A549 (cell line): Measurements from ENCODE around the gene GORASP1. TPM values are rescaled to one million over a fixed set of nuclear protein-coding genes. Genes with fewer than 3 reads are reported as not detected.

Source experiments
- ATAC-seq, 2 experiments: fragments of 200-7000 bp in 1 of 2; fragments of >200 bp in 1 of 2; cut with Nextera tagmentation in 1 of 2; cut with Tn5 transposase in 1 of 2; 3 replicates each; pipeline versions ENCODE4 v1.8.0 to v1.9.1; 2018 to 2020; ENCODE audit warnings: mild to moderate bottlenecking in 1 of 2, moderate library complexity in 1 of 2
- CTCF ChIA-PET: fragments of 300-600 bp; sonication (Branson Sonifier 250); formaldehyde crosslinking; extraction: SDS; loops from one replicate; lab custom pipeline; 2021; ENCODE audit warnings: antibody characterized with exemption, inconsistent platforms; lab: Yijun Ruan, JAX
- POLR2A ChIA-PET: fragments of 350-600 bp; formaldehyde crosslinking; extraction: SDS; loops from one replicate; lab custom pipeline; 2021; ENCODE audit warnings: antibody characterized with exemption, inconsistent platforms; lab: Yijun Ruan, JAX
- DNase-seq, 2 experiments: peaks; one replicate each; pipeline versions ENCODE4 v3.0.0 to v3.0.0-alpha.2; 2011 to 2016; ENCODE audit warnings: low read depth in 1 of 2, low spot score in 1 of 2
- FAIRE-seq: peaks from 2 replicates; lab custom pipeline; 2011; peaks lifted over from hg19 to GRCh38; lab: Jason Lieb, UNC
- H3K27ac ChIP-seq, 2 experiments: fragments of >200 bp; sonication (Bioruptor Twin); formaldehyde crosslinking; 3 replicates each; pipeline ENCODE4 v1.5.1; 2016 to 2017
- H3K4me1 ChIP-seq: fragments of >200 bp; sonication (Bioruptor Twin); formaldehyde crosslinking; 3 replicates; pipeline ENCODE4 v1.6.1; 2016
- H3K4me2 ChIP-seq: fragments of >200 bp; sonication (Bioruptor Twin); formaldehyde crosslinking; 3 replicates; pipeline ENCODE4 v1.6.1; 2016
- H3K4me3 ChIP-seq: fragments of >200 bp; sonication (Bioruptor Twin); formaldehyde crosslinking; 3 replicates; pipeline ENCODE4 v1.5.1; 2016
- H3K9me3 ChIP-seq: fragments of >200 bp; sonication (Bioruptor Twin); formaldehyde crosslinking; 3 replicates; pipeline ENCODE4 v1.6.1; 2016
- ATOH8 ChIP-seq: fragments of 250-450 bp; sonication (Bioruptor Pico); IDR thresholded peaks from 2 replicates; pipeline ENCODE4 v1.5.0; 2020; ENCODE audit warnings: low read depth, mild to moderate bottlenecking, moderate library complexity
- CHD2 ChIP-seq: fragments of 150-350 bp; IDR thresholded peaks from 2 replicates; pipeline ENCODE4 v1.6.1; 2014; ENCODE audit warnings: low read length; ENCODE audit not compliant: partially characterized antibody
- ELK1 ChIP-seq: fragments of 150-350 bp; IDR thresholded peaks from 2 replicates; pipeline ENCODE4 v1.6.1; 2014; ENCODE audit warnings: low read depth, mild to moderate bottlenecking, low read length
- FOSB ChIP-seq: fragments of 250-450 bp; sonication (Bioruptor Pico); IDR thresholded peaks from 2 replicates; pipeline ENCODE4 v1.5.0; 2020; ENCODE audit warnings: mild to moderate bottlenecking, moderate library complexity
- HDAC2 ChIP-seq: fragments of 200-600 bp; sonication (generic); IDR thresholded peaks from 2 replicates; pipeline ENCODE4 v1.6.1; 2016
- MAX ChIP-seq: IDR thresholded peaks from 2 replicates; pipeline ENCODE4 v1.6.1; 2012
- MYC ChIP-seq: IDR thresholded peaks from 2 replicates; pipeline ENCODE4 v1.6.1; 2012; ENCODE audit warnings: mild to moderate bottlenecking, inconsistent platforms, low read length, improper control_type of control experiment, borderline replicate concordance
- POLR2AphosphoS2 ChIP-seq: conservative IDR thresholded peaks from 2 replicates; pipeline ENCODE4 v1.6.1; 2012; ENCODE audit warnings: low read length, improper control_type of control experiment, inconsistent platforms
- RFX5 ChIP-seq: fragments of 450-650 bp; IDR thresholded peaks from 2 replicates; pipeline ENCODE4 v1.7.1; 2014; ENCODE audit warnings: antibody characterized with exemption, mild to moderate bottlenecking, moderate library complexity
- RNF2 ChIP-seq: fragments of 200-600 bp; sonication (generic); IDR thresholded peaks from 2 replicates; pipeline ENCODE4 v1.6.1; 2016; ENCODE audit warnings: low read depth, mild to moderate bottlenecking, antibody characterized with exemption, moderate library complexity, borderline replicate concordance
- TP53 ChIP-seq: fragments of 250-450 bp; sonication (Bioruptor Pico); IDR thresholded peaks from 2 replicates; pipeline ENCODE4 v1.5.0; 2021; ENCODE audit warnings: mild to moderate bottlenecking, moderate library complexity
- ZC3H11A ChIP-seq: fragments of 450-650 bp; IDR thresholded peaks from 2 replicates; pipeline ENCODE4 v1.6.1; 2014; ENCODE audit warnings: antibody characterized with exemption, mild to moderate bottlenecking
- ZNF302 ChIP-seq: fragments of 250-450 bp; sonication (Bioruptor Pico); IDR thresholded peaks from 2 replicates; pipeline ENCODE4 v1.9.0; 2021; ENCODE audit warnings: inconsistent platforms, mild to moderate bottlenecking, moderate library complexity
- WGBS: methylation state at CpG from one replicate; pipeline ENCODE4 v1.1.6; 2017; ENCODE audit errors: missing lambda C conversion rate; 5-methylcytosine and 5-hydroxymethylcytosine counted together
- polyA plus RNA-seq, 4 experiments: library from polyadenylated mRNA; depleted of rRNA in 3 of 4; stranded (reverse); fragments of >200 nt; fragmentation: RNase III in 1 of 4; extraction: RNeasy Plus Mini Kit Qiagen cat#74134 plus additional on column Dnase treatment in 1 of 4; gene quantifications; 2 replicates in 3 of 4; 3 replicates in 1 of 4; pipeline ENCODE4 v1.2.3, GENCODE V29; 2011 to 2017
- TF ChIP-seq, protein P1 (sequence below): fragments of >200 bp; sonication (Bioruptor Twin); formaldehyde crosslinking; IDR thresholded peaks from 3 replicates; pipeline ENCODE4 v1.6.1; 2016
- TF ChIP-seq, protein P2 (sequence below): fragments of >200 bp; sonication (Bioruptor Twin); formaldehyde crosslinking; IDR thresholded peaks from 2 replicates; pipeline ENCODE4 v1.6.1; 2016
- TF ChIP-seq, protein P3 (sequence below): fragments of 200-600 bp; sonication (generic); IDR thresholded peaks from 2 replicates; pipeline ENCODE4 v1.6.1; 2016; ENCODE audit warnings: antibody characterized with exemption, mild to moderate bottlenecking, moderate library complexity

The GORASP1 gene
- polyA plus RNA-seq, 2 of the 4 experiments (the other 2 are of a cell fraction): 30.3 to 32.3 TPM

- TF ChIP-seq POLR2AphosphoS2 (peak; percentile 82), FOSB (no peak)
- TF ChIP-seq, all 56 proteins: peak for 1
- Histone ChIP-seq H3K4me2 (no peak overlapping the region), H3K27ac (no peak overlapping the region), H3K4me1 (peaks cover 13% of the 10 kb centered on the region), H3K4me3 (no peak overlapping the region), H3K9me3 (no peaks in the 10 kb centered on the region)
- no peak for FAIRE-seq
- ChIA-PET CTCF (interaction anchor here (0.6 to 2.1 kb wide), 6 partner anchors 13 to 155 kb away, joined by 3 to 9 read pairs (median 4); partner anchors contain the start of gene XIRP1), POLR2A (interaction anchor here (1.1 kb wide), 1 partner anchor 10 kb away, joined by 4 read pairs; no protein-coding TSS in a partner anchor)
- peak; percentile 2 to 3; a peak in 2 of 6 replicates for ATAC-seq
- 91% methylated on average over 21 of the region's 21 CpGs for WGBS
- DNase-seq: no peak
These were observed 29.4 kb upstream of the GORASP1 start for GRCh38 chr3:39136533-39137434.

- DNase-seq: no peak
- CTCF ChIA-PET: interaction anchor here (22.7 kb wide), 1 partner anchor 156 kb away, joined by 383 read pairs; no protein-coding TSS in a partner anchor
- TF ChIP-seq RFX5: no peak
- no peak for TF ChIP-seq ATOH8 (CRISPR knock-in tag)
- no peak for TF ChIP-seq CHD2
- TF ChIP-seq HDAC2: no peak
- no peak for TF ChIP-seq ELK1
- TF ChIP-seq ZC3H11A: no peak
- TF ChIP-seq TP53 (CRISPR knock-in tag): no peak
- TF ChIP-seq, protein P1, sequence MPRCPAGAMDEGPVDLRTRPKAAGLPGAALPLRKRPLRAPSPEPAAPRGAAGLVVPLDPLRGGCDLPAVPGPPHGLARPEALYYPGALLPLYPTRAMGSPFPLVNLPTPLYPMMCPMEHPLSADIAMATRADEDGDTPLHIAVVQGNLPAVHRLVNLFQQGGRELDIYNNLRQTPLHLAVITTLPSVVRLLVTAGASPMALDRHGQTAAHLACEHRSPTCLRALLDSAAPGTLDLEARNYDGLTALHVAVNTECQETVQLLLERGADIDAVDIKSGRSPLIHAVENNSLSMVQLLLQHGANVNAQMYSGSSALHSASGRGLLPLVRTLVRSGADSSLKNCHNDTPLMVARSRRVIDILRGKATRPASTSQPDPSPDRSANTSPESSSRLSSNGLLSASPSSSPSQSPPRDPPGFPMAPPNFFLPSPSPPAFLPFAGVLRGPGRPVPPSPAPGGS: no peak
- TF ChIP-seq, protein P2, sequence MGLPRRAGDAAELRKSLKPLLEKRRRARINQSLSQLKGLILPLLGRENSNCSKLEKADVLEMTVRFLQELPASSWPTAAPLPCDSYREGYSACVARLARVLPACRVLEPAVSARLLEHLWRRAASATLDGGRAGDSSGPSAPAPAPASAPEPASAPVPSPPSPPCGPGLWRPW: no peak
- no peak for TF ChIP-seq RNF2
- no peak for TF ChIP-seq MAX
- no peak for TF ChIP-seq ZNF302 (CRISPR knock-in tag)
- TF ChIP-seq, protein P3, sequence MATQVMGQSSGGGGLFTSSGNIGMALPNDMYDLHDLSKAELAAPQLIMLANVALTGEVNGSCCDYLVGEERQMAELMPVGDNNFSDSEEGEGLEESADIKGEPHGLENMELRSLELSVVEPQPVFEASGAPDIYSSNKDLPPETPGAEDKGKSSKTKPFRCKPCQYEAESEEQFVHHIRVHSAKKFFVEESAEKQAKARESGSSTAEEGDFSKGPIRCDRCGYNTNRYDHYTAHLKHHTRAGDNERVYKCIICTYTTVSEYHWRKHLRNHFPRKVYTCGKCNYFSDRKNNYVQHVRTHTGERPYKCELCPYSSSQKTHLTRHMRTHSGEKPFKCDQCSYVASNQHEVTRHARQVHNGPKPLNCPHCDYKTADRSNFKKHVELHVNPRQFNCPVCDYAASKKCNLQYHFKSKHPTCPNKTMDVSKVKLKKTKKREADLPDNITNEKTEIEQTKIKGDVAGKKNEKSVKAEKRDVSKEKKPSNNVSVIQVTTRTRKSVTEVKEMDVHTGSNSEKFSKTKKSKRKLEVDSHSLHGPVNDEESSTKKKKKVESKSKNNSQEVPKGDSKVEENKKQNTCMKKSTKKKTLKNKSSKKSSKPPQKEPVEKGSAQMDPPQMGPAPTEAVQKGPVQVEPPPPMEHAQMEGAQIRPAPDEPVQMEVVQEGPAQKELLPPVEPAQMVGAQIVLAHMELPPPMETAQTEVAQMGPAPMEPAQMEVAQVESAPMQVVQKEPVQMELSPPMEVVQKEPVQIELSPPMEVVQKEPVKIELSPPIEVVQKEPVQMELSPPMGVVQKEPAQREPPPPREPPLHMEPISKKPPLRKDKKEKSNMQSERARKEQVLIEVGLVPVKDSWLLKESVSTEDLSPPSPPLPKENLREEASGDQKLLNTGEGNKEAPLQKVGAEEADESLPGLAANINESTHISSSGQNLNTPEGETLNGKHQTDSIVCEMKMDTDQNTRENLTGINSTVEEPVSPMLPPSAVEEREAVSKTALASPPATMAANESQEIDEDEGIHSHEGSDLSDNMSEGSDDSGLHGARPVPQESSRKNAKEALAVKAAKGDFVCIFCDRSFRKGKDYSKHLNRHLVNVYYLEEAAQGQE: no peak
- no peak for TF ChIP-seq MYC
- Histone ChIP-seq H3K4me3 (no peak overlapping the region), H3K9me3 (no peaks in the 10 kb centered on the region), H3K4me1 (no peaks in the 10 kb centered on the region), H3K27ac (no peak overlapping the region), H3K4me2 (no peak overlapping the region)
- WGBS: 88% methylated on average over 8 of the region's 8 CpGs
- POLR2A ChIA-PET: interaction anchor here (1.1 kb wide), 1 partner anchor 9 kb away, joined by 4 read pairs; no protein-coding TSS in a partner anchor
- no peak for ATAC-seq
- FAIRE-seq: no peak
These were observed 27.9 kb upstream of the GORASP1 start for GRCh38 chr3:39135170-39135805.
